Right hindlimb (tissue), 1 donor: ENCODE measurements around the gene TKTL1.

Source experiments
- DNase-seq: peaks from one replicate; pipeline ENCODE4 v3.0.0-alpha.2; 2018

TKTL1 gene

GRCh38 chrX:154379569-154379951 lies 84.0 kb downstream of the TKTL1 start:
- DNase-seq = no peak
